Measurements from ENCODE around the gene ZNF106.

ZNF106 gene

DNA sequence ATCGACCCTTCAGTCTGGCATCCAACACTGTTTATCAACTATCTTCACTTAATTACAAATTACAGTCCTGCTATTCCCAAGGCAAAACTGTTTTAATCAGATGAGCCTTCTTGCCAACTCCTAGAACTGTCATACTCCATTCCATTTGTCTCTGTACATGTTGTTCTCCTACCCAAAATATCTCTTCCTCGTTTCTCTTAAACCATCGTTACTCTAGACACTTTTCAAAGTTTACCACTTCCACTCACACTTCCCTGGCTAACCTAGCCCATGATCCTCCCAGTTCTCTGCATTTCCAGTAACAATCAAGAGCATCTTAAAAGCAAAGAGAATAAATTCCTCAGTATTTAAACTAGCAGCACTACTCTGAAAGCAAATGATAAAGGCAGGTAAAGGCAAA lies 19.9 kb downstream of the ZNF106 start:
- DNase-seq: no peak

DNA sequence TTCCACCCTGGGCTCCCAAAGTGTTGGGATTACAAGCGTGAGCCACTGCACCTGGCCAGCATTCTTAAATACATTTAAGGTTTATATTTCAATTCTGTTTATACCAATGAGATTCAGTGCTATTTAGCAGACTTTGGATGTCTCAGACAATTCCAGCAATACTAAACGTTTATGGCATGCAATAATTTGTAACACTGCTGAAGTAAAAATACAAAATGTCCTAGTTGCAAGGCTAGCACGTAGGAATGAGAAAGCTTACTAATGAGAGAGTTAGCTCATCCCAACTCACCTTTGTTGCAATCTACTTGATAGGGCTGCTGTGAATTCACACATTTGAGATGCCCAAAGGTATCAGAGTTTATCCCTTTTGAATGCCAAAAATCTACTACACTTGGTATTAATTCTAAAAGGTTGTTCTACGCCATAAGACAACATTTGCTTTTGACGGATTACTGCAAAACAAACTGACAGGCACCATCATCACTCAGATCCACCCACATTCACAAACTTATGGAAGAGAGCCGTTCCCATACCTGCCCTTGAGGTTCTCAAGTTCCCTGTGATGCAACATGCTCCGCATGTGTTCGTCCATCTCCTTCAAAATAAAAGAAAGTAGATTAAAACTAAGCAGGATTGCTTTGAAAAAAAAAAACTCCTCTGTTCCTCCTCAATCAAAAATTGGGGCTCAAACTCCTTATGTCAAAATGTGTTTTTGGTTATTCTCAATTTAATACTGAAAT lies 25.3 kb downstream of the ZNF106 start:
- no peak for DNase-seq

DNA sequence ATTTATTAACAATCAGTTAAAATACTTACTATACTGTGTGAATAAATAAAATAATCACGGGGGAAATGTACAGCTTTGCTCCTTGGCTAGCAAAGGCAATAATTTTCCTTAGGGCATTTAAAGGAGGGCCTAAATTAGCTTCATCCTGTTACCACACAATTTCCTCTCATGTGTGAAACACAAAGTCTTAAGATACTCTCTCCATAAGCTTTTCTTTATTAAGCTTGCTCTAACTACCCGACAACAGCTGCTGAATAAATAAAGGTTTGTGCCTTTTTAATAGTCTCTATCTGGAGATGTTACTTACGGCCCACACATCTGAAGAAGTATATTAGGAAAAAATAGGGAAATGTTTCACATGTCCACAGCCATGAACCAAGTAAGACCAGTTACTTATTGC lies 29.7 kb downstream of the ZNF106 start:
- peak; percentile 8 for DNase-seq

DNA sequence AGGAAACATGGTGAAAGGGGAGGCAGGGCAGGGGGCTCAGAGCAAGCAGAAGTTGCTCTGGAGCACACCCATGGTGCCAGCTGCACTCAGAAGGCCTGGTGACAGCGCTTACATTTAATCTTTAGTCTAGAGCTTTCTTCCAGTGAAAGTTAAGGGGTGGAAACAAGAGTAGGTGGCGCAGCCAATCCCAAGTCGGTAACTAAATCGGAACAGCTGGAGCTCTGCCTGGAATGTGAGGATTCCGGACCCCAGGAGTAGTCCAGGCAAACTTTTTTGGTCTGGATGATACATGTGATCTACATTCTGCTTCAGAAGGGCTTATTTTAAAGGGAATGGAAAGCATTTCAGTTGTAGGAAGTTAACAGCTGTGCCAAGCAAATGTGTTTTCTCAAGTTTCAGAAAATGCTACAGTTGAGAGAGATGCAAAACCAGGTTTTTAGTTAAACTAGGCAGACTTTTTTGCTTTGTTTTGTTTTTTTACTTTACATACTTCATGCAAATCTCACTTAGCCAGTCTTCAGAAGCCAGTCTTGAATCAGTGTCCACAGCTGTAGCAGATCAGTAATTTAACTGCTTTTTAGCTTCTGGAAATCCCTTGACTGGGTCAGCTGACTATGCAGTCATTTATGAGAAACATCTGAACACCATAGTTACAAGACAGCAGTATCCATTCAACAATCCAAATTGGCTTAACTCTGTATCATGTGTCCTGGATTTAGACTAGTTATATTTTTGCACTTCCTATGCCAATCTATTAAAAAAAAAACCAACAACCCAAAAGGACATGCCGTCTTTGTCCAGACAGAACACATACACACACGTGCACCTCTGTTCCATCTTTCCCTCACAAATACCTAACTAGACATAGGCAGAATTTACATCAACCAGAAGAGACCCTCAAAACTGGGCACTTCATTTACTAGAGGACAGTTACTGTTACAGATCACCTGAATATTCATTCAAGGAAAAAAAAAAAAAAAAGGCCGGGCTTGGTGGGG lies 33.2 kb downstream of the ZNF106 start:
- DNase-seq: no peak

DNA sequence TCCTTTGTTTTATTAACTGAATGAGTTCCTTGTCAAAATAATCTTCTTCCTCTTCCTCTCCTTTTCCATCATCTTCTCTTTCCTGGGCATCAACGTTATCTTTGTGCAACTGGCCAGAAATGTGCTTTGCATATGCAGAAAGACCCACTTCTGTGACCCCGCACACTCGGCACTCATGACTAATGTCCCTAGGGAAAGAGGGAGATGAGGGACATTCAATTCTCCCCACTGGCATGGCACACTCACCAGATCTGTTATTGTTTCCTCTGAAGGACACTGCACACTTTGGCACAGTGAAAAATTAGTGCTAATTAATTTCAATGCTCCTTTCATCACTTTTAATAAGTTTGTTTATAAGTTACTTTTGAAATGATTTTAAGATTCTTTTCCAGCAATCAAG lies 34.0 kb downstream of the ZNF106 start:
- DNase-seq: no peak

DNA sequence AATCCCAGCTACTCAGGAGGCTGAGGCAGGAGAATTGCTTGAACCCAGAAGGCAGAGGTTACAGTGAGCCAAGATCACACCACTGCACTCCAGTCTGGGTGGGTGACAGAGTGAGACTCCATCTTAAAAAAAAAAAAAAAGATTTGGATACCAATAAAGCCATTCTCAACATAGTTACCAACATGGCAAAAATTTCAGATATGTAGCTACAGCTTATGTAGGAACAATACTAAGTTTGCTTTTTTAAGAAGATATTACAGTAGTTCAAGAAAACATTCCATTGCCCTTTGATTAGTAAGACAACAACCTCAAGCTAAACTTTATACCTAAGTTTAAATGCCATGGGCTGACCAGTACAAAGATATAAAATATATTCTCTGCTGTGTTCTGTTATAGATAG lies 34.4 kb downstream of the ZNF106 start:
- DNase-seq: no peak

DNA sequence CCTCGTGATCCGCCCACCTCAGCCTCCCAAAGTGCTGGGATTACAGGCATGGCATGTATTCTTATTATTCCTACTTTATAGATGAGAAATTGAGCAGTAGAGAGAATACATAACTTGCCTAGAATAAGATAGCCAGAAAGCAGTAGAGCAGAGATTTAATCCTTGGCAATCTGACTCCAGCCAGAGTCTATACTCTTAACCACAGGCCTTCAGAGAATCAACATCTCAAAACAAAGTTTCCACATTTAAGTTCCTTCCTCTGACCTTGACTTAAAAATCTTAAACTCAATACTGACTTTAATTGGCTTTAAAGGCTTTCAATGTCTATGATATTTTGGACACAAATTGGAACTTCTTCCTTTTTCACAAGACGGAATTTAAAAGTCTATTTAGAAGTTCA lies 37.1 kb downstream of the ZNF106 start:
- no peak for DNase-seq

DNA sequence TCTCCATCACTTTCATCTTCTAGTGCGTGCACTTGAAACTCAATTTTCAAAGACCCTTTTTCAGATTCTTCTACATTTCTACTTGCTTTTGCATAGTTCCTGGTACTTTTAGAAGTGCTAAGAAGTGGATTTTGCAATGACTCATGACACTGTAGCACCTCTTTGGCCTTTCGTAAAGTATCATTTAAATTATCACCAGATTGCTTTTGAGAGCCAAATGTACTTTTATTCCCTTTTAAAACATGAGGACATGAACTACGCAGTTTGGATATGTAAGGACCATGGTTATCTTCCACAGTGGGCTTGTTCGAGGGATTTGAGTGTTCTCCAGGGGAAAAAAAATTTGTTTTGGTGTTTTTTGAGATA lies 40.5 kb downstream of the ZNF106 start:
- DNase-seq: no peak

DNA sequence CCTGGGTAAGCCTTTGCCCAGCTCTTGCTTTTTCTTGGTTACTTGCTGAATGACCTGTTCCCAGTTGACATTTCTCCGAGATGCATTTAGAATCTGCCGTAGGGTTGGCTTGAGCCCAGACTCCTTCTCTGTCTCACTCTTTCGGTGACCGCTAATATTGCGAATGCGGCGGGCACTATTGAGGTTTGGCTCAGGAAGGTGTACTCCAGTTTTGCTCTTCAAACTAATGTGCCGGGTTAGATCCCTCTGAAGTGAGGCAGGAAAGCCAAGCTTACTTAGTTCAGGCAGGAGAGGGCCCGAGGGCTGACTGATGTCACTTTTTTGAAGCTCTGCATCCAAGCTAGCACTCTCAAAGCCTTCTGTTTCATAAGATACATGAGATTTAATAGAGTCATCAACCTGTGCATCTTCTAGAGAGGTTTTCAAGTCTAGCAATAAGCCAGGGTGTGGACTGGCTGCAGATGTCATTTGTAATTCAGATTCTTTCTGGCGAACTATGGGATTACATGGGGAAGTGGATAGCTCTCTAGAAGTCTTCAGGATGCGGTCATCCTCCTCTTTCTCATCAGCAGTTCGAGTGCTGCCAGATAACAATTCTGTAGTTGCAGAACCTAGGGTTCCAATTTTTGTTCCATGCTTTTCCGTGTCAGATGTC lies 41.0 kb downstream of the ZNF106 start:
- no peak for DNase-seq

DNA sequence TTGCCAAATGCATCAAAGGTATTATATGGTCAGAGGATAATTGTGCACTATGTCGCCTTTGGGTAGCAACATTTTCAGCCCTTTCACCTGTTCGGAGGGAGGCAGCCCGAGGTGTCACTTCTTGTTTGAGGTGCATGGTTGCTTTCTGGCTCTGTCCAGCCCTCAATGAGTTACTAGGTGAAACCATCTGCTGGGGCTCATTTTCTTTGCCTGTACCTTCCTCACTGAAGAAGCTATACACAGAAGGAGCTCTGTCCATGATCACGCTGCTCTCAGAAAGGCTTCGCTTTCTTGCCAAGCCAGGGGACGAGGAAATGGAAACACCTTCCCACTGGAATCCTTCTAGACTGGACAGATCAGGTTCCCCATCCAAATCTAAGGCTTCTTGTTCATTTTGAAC lies 42.7 kb downstream of the ZNF106 start:
- DNase-seq: no peak

DNA sequence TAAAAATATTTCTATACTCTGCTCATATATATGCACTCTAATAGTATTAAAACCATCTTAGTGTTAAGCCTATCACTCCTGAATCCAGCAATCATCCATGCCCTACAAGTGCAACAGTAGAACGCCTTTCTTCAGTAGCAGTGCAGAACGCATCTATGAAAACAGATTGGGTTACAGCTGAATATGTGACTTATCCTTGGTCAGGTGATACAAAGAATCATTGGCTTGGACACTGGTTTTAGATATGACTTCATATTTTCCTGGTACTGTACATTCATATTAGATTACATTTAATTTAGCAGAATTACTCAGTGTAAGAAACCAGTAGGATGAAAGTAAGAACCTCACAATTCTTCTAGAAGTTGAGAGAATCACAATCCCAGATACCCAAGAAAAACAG lies 43.3 kb downstream of the ZNF106 start:
- DNase-seq: no peak

DNA sequence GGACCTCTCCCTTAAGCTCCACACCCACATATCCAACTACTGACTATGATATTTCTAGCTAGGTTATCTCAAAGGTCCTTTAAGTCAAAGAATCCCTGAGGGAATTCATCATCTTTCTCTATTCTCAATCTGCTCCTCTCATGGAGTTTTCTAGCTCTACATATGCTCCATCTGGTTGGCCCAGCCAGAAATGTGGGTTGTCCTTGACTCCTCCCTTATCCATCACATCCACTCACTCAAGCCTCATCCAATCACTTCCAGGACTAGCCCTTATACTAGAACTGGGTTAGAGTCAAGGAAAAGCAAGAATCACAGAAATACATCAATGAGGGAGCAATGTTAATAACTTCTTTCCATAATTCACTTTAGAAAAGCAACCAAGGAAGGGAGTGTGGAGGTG lies 45.4 kb downstream of the ZNF106 start:
- DNase-seq: no peak

DNA sequence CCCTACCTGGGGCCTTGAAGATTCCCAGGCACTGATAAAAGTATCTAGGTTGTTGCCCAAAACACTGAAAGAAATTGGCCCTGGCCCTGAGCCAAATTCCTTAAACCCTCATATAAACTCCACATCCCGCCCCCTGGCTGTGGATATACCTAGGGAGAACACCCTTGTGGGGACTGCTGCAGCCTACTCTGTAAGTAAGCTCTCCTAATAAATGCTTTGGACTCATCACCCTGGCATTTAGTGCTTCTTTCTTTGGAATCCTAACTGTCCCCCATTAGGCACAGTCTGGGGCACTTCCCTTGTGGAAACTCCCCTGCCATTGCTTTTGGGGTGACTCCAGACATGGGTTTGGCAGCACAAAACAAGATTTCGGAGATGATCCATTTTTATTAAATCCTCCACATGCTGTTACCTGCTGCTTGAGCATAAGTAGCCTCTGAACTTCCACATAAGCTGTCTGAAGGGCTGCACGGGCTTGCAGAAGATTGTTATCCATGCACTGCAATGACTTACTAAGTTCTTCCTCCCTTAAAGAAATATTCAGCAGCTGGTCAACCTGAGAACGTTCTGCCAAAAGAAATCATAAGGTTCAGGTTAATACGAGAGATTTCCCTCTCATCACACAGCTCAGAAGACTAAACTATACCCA lies 46.4 kb downstream of the ZNF106 start:
- DNase-seq: no peak

DNA sequence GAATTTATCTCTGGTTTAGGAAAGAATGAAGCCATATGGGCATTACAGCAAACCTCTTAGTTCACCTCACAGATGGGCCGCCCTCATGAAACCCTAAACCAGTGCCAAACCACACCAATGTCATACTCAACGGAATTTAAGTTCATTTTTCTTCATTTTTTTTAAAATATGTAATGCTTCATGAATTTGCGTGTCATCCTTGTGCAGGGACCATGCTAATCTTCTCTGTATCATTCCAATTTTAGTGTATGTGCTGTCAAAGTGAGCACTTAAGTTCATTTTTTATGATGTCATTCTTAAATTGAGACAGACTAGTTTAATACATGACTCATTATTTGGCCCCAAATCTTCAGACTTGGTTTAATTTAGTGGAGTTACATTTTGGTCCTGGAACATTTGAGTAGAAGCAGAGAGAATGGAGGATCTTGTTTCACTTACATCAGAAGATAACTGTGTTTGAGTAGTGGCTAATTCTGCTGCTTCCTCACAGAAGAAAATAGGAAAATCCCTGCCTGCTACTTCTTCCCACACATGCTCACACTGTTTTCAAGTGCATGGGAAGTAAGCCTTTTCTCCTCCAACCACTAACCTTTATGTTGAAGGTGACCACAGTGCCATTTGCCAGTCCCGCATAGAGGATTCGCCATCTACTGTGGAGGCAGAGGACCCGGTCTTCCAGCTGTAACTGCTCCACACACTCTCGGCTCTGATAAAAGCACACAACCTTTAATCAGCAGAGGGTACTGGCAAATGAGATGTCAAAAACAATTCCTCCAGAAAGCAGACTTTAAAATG lies 63.3 kb downstream of the ZNF106 start:
- DNase-seq: no peak

DNA sequence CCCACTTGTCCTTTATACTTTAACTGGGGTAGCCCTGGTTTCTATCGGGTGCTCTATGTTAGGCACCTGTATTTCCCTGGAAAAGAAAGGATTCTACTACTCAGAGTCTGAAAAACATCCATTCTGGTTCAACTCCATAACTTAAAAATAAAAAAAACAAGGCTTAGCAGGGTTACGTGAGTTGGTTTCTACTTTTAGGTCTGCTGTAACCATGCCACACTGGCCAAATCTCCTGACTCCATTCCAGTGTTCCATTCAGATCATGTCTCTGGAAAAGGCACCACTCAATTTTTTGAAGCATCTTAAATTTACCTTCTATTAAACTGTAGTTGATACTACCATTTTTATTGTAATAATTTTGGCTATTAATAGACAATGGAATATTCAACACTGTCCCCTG lies 69.6 kb downstream of the ZNF106 start:
- DNase-seq: no peak

DNA sequence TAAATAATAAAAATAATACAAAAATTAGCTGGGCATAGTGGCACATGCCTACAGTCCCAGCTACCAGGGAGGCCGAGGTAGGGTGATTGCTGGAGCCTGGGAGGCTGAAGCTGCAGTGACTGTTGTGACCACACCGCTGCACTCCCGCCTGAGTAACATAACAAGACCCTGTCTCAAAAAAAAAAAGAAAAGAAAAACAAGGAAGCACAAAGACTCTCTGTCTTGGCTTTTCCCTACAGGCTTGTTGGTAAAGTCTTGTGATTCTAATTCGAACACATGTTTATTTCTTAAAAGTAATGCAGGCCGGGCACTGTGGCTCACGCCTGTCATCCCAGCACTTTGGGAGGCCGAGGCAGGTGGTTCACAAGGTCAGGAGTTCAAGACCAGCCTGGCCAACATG lies 71.6 kb downstream of the ZNF106 start:
- no peak for DNase-seq

DNA sequence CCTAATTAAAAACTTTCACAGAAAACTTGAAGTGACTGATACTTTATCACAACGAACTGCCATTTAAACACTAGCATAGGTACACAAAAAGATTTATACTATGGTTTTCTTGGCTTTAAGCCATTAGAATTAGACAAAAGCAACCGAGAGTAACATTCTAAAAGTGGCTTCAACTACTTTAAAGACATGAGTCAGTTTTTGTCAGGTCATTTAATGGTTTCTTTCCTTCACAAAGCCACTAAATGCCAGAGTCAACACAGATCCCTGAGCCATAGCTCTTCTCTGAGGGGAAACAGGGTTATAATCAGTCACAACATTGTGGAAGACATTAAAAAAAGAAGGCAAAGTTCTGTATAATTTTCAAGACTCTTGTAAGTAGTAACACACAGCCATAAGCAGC lies 77.0 kb downstream of the ZNF106 start:
- DNase-seq: no peak

DNA sequence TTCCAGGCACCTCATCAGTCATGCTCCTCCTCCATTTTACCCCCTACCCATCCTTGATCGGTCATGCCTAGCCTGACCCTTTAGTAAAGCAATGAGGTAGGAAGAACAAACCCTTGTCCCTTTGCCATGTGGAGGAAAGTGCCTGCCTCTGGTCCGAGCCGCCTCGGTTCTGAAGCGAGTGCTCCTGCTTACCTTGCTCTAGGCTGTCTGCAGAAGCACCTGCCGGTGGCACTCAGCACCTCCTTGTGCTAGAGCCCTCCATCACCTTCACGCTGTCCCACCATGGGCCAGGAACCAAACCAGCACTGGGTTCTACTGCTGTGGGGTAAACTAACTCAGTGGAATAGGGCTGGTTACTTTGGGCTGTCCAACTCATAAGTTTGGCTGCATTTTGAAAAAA lies 79.1 kb downstream of the ZNF106 start:
- no peak for DNase-seq

DNA sequence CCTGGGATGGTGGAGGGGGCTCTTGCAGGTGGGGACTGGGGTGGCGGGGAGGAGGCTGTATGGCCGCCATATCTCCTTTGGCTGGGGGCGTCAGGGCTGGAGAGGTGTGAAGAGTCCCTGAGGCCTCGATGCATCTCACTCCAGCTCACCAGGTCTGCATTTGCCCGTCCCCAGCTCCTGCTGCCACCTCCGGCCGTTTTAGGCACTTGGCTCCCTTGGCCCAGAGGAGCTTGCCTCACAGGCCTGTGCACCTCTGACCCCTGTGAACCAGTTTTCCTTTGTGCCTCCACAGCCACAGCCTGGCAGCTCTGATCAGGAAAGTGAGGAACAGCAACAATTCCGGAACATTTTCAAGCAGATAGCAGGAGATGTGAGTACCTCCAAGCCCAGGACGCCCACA lies 81.9 kb downstream of the ZNF106 start:
- no peak for DNase-seq

DNA sequence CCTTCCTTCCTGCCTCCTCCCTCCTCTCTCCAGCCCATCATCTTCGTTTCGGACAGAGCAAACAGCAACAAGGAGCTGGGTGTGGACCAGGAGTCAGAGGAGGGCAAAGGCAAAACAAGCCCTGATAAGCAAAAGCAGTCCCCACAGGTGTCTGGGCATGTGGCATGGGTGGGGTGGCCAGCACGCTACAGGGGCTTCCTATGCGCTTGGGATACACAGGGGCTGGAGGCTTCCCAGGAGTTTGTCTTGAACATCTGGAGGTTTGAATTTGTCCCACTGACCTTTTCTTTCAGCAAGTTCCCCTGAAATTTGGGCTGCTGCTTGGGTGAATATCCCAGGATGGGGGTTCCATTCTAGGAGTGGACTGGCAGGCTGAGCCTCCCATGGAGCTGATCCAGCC lies 82.8 kb downstream of the ZNF106 start:
- no peak for DNase-seq

DNA sequence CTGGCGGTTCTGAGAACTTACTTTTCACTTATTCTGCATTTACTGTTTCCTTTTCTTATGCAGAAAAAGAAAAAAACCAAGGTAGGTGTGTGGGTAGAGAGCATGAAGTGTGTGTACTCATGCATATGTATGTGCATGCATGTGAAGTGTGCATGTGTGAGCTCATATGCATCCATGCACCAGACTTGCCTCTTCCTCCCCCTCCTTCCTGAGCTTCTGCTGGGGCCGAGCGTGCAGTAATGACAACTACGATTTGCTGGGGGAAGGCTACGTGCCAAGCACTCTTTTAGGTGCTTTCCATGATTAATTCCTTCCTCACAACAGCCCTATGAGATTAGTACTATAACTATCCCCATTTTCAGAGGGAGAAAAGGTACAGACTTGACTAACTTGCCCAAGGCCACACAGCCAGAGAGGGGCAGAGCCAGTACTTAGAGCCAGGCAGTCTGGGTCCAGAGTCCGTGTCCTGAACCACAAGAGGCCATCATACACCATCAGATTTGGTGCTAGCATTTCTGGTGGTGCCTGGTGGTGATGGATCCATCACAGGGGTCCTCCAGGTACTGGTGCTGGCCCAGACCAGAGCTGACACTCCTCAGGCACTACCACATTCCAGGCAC lies 85.0 kb downstream of the ZNF106 start:
- DNase-seq: no peak

All from GF-D8 (cell line).